ENCODE measurements around the gene BPTF.

DNA sequence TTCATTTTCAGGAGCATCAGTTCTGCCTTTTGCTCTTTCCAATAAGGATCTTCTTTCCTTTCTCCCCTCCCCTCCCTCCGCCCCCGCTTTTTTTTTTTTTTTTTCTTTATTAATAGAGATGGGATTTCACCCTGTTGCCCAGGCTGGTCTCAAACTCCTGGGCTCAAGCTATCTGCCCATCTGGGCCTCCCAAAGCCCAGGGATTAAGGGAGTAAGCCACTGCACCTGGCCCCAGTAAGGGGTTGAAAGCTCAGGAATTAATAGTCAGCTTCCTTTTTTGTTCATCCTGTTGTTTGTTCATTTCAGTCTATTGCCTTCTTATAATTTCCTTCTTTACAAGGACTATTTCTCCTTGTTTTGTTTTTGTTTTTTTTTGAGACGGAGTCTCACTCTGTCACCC is 178.9 kb downstream of the BPTF start:
- TF ChIP-seq, protein P1, sequence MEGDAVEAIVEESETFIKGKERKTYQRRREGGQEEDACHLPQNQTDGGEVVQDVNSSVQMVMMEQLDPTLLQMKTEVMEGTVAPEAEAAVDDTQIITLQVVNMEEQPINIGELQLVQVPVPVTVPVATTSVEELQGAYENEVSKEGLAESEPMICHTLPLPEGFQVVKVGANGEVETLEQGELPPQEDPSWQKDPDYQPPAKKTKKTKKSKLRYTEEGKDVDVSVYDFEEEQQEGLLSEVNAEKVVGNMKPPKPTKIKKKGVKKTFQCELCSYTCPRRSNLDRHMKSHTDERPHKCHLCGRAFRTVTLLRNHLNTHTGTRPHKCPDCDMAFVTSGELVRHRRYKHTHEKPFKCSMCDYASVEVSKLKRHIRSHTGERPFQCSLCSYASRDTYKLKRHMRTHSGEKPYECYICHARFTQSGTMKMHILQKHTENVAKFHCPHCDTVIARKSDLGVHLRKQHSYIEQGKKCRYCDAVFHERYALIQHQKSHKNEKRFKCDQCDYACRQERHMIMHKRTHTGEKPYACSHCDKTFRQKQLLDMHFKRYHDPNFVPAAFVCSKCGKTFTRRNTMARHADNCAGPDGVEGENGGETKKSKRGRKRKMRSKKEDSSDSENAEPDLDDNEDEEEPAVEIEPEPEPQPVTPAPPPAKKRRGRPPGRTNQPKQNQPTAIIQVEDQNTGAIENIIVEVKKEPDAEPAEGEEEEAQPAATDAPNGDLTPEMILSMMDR (conservative IDR thresholded peaks at IDR 0.05; ENCODE audit: low read depth, low read length) = no peak
- TF ChIP-seq EZH2 (IDR thresholded peaks at IDR 0.05; ENCODE audit: low read length, unreplicated experiment) = no peak
